ENCODE measurements around the gene ETV4.

The ETV4 gene

GRCh38 chr17:43573579-43574321, 27.6 kb upstream of the ETV4 start:
- no peak for FAIRE-seq
- no peak for DNase-seq (ENCODE audit: low spot score)

- peak; percentile 23 for DNase-seq (ENCODE audit: low spot score)
- FAIRE-seq = no peak
Observed at GRCh38 chr17:43572368-43572980, 26.3 kb upstream of the ETV4 start.

- FAIRE-seq (peak; percentile 87), DNase-seq (ENCODE audit: low spot score) (peak; percentile 94)
Observed at GRCh38 chr17:43570518-43570928, 24.4 kb upstream of the ETV4 start.

GRCh38 chr17:43568506-43569082, 22.5 kb upstream of the ETV4 start:
- no peak for FAIRE-seq

GRCh38 chr17:43563600-43564594, 17.8 kb upstream of the ETV4 start:
- DNase-seq (ENCODE audit: low spot score) = no peak
- no peak for FAIRE-seq

More at GRCh38 chr17:43568506-43569082, 22.5 kb upstream of the ETV4 start:
- DNase-seq (ENCODE audit: low spot score) = no peak

GRCh38 chr17:43562679-43563599, 16.8 kb upstream of the ETV4 start:
- DNase-seq (ENCODE audit: low spot score) = no peak
- no peak for FAIRE-seq

GRCh38 chr17:43560461-43561427, 14.6 kb upstream of the ETV4 start:
- no peak for FAIRE-seq

GRCh38 chr17:43559161-43559816, 13.1 kb upstream of the ETV4 start:
- no peak for DNase-seq (ENCODE audit: low spot score)
- no peak for FAIRE-seq

More at GRCh38 chr17:43560461-43561427, 14.6 kb upstream of the ETV4 start:
- no peak for DNase-seq (ENCODE audit: low spot score)

GRCh38 chr17:43558805-43559160, 12.6 kb upstream of the ETV4 start:
- DNase-seq (ENCODE audit: low spot score) (no peak), FAIRE-seq (no peak)

GRCh38 chr17:43556292-43556691, 10.2 kb upstream of the ETV4 start:
- FAIRE-seq = no peak
- DNase-seq (ENCODE audit: low spot score) = no peak

GRCh38 chr17:43554857-43555256, 8.7 kb upstream of the ETV4 start:
- no peak for DNase-seq (ENCODE audit: low spot score)
- FAIRE-seq = no peak

GRCh38 chr17:43553573-43553972, 7.4 kb upstream of the ETV4 start:
- no peak for FAIRE-seq
- no peak for DNase-seq (ENCODE audit: low spot score)

GRCh38 chr17:43552229-43552837, 6.2 kb upstream of the ETV4 start:
- DNase-seq (ENCODE audit: low spot score) (no peak), FAIRE-seq (no peak)

GRCh38 chr17:43550754-43551153, 4.6 kb upstream of the ETV4 start:
- no peak for FAIRE-seq
- no peak for DNase-seq (ENCODE audit: low spot score)

GRCh38 chr17:43549496-43549895, 3.4 kb upstream of the ETV4 start:
- DNase-seq (ENCODE audit: low spot score) (no peak), FAIRE-seq (no peak)

- no peak for FAIRE-seq
- DNase-seq (ENCODE audit: low spot score) = no peak
Observed at GRCh38 chr17:43548689-43549379, 2.7 kb upstream of the ETV4 start.

- FAIRE-seq (no peak), DNase-seq (ENCODE audit: low spot score) (no peak)
Observed at GRCh38 chr17:43547659-43548256, 1.6 kb upstream of the ETV4 start.

Data from RCC 7860 (cell line).